CD4-positive, alpha-beta T cell (primary cell): ENCODE measurements around the gene RBFA. TPM values are rescaled to one million over a fixed set of nuclear protein-coding genes. Genes with fewer than 3 reads are reported as not detected.

ENCODE experiments used
- ATAC-seq: fragments of 200-7000 bp; cut with Tn5 transposase; one replicate; pipeline ENCODE4 v1.10.0; 2022; ENCODE audit warnings: mild to moderate bottlenecking; ENCODE audit not compliant: poor library complexity
- CTCF ChIA-PET: fragments of 350-600 bp; sonication (Branson Sonifier 250); formaldehyde crosslinking; loops from one replicate; lab custom pipeline; 2021; ENCODE audit warnings: antibody characterized with exemption, inconsistent platforms; lab: Charles Lee
- POLR2A ChIA-PET: fragments of 350-600 bp; sonication (Branson Sonifier 250); formaldehyde crosslinking; loops from one replicate; lab custom pipeline; 2021; ENCODE audit warnings: antibody characterized with exemption, inconsistent platforms; lab: Charles Lee
- DNase-seq, 14 experiments: peaks; one replicate each; pipeline ENCODE4 v3.0.0-alpha.2; 2013 to 2020; ENCODE audit warnings: mixed read lengths in 2 of 14
- H3K27ac ChIP-seq, 2 donors: one replicate each; pipeline versions ENCODE4 v1.5.1 to v1.7.0; 2013; ENCODE audit warnings: low read length in 2 of 2, low read depth in 1 of 2, mild to moderate bottlenecking in 1 of 2
- H3K27me3 ChIP-seq, 2 experiments: 1 replicate in 1 of 2; 2 replicates in 1 of 2; pipeline versions ENCODE4 v1.6.1 to v1.7.0; 2013; ENCODE audit warnings: low read length in 2 of 2, control low read depth in 1 of 2, mild to moderate bottlenecking in 1 of 2, moderate library complexity in 1 of 2; ENCODE audit not compliant: insufficient read depth in 2 of 2, control insufficient read depth in 1 of 2
- H3K36me3 ChIP-seq: one replicate; pipeline ENCODE4 v1.6.1; 2013; ENCODE audit warnings: low read length, control low read depth; ENCODE audit not compliant: insufficient read depth
- H3K4me1 ChIP-seq: one replicate; pipeline ENCODE4 v1.6.1; 2013; ENCODE audit warnings: low read length, control low read depth; ENCODE audit not compliant: insufficient read depth
- H3K4me3 ChIP-seq: one replicate; pipeline ENCODE4 v1.5.1; 2013; ENCODE audit warnings: mild to moderate bottlenecking, low read length, moderate library complexity
- H3K9me3 ChIP-seq, 2 experiments: 1 replicate in 1 of 2; 2 replicates in 1 of 2; pipeline versions ENCODE4 v1.6.1 to v1.7.0; 2013; ENCODE audit warnings: low read length in 2 of 2, mild to moderate bottlenecking in 2 of 2, control low read depth in 1 of 2, moderate library complexity in 1 of 2; ENCODE audit not compliant: control insufficient read depth in 1 of 2, insufficient read depth in 1 of 2
- H3K27ac Mint-ChIP-seq: one replicate; pipeline ENCODE4 v1.8.0; 2020; ENCODE audit warnings: mixed read lengths
- H3K27me3 Mint-ChIP-seq: one replicate; pipeline ENCODE4 v1.8.0; 2021; ENCODE audit warnings: mixed read lengths
- H3K36me3 Mint-ChIP-seq: one replicate; pipeline ENCODE4 v1.8.0; 2021; ENCODE audit warnings: low read depth, mixed read lengths
- H3K4me1 Mint-ChIP-seq: one replicate; pipeline ENCODE4 v1.8.0; 2021; ENCODE audit warnings: low read depth, mixed read lengths
- H3K4me3 Mint-ChIP-seq: one replicate; pipeline ENCODE4 v1.8.0; 2020; ENCODE audit warnings: mild to moderate bottlenecking, mixed read lengths
- H3K9me3 Mint-ChIP-seq: one replicate; pipeline ENCODE4 v1.8.0; 2020; ENCODE audit warnings: mixed read lengths
- intact Hi-C, 2 experiments: fragments of 100-400 bp; cut with DNase I in 1 of 2; cut with micrococcal nuclease in 1 of 2; formaldehyde crosslinking; loops; one replicate each; pipeline versions ENCODE4 v1.15.1 to v1.9.0; 2023 to 2025; cut with DNase I, micrococcal nuclease
- total RNA-seq, 174 experiments: library from RNA in 2 of 174; stranded (reverse) in 2 of 174; gene quantifications; one replicate each; pipeline ENCODE4 v1.2.3 and lab custom pipeline; 2021 to 2026
- TF ChIP-seq, protein P1 (sequence below): fragments of 200-600 bp; IDR thresholded peaks from one replicate; pipeline ENCODE4 v1.8.0; 2022; ENCODE audit warnings: antibody characterized with exemption, mild to moderate bottlenecking

Gene RBFA
- total RNA-seq, 2 experiments from 2014 or later = 11.2 to 12.3 TPM

DNA sequence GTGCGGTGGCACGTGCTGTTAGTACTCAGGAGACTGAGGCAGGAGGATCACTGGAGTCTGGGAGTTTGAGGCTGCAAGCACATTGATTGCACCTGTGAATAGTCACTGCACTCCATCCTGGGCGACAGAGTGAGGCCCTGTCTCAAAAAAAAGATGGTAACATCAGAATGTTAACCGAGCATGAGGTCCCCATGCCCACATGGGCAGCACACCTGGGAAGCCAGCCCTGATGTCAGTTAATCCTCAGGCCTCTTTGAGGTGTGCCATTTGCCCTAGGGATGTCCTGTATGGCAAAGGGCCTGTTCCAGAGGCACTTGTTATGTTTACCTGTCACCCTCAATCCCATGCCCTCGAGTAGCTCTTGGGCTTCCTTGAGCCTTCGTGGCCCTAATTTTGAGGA is 16.6 kb downstream of the RBFA start:
- no peak overlapping the region for H3K27ac ChIP-seq
- no peaks in the 10 kb centered on the region for H3K27me3 ChIP-seq
- intact Hi-C loops = no loop called here
- TF ChIP-seq, protein P1, sequence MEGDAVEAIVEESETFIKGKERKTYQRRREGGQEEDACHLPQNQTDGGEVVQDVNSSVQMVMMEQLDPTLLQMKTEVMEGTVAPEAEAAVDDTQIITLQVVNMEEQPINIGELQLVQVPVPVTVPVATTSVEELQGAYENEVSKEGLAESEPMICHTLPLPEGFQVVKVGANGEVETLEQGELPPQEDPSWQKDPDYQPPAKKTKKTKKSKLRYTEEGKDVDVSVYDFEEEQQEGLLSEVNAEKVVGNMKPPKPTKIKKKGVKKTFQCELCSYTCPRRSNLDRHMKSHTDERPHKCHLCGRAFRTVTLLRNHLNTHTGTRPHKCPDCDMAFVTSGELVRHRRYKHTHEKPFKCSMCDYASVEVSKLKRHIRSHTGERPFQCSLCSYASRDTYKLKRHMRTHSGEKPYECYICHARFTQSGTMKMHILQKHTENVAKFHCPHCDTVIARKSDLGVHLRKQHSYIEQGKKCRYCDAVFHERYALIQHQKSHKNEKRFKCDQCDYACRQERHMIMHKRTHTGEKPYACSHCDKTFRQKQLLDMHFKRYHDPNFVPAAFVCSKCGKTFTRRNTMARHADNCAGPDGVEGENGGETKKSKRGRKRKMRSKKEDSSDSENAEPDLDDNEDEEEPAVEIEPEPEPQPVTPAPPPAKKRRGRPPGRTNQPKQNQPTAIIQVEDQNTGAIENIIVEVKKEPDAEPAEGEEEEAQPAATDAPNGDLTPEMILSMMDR = no peak
- peaks cover 20% of the 10 kb centered on the region for H3K9me3 Mint-ChIP-seq
- H3K4me3 ChIP-seq = no peak overlapping the region
- H3K4me1 ChIP-seq = no peaks in the 10 kb centered on the region
- H3K4me1 Mint-ChIP-seq = no peaks in the 10 kb centered on the region
- no peak for ATAC-seq
- H3K9me3 ChIP-seq = peaks cover 23 to 39% of the 10 kb centered on the region in 2 experiments
- CTCF ChIA-PET = no interaction called here
- H3K27ac Mint-ChIP-seq = no peak overlapping the region
- no peak overlapping the region for H3K4me3 Mint-ChIP-seq
- no peaks in the 10 kb centered on the region for H3K36me3 ChIP-seq
- no peaks in the 10 kb centered on the region for H3K27me3 Mint-ChIP-seq
- POLR2A ChIA-PET = interaction anchor here (0.8 kb wide), 1 partner anchor 87 kb away, joined by 3 read pairs; no protein-coding TSS in a partner anchor
- peaks cover 51% of the 10 kb centered on the region for H3K36me3 Mint-ChIP-seq
- DNase-seq = no peak

DNA sequence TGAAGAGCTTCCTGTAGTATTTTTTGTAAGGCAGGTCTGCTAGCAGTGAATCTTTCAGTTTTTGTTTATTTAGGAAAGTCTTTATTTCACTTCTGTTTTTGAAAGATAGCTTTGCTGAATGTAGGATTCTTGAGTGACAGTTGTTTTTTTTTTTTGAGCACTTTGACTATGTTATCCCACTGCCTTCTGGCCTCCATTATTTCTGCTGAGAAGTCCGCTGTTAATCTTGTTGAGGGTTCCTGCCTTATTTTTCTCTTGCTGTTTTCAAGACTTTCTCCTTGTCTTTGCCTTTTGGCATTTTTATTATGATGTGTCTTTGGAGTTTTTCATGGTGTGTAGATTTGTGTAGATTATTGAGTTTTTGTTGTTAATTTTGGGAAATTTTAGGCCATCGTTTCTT is 21.9 kb downstream of the RBFA start:
- no peak overlapping the region for H3K4me3 Mint-ChIP-seq
- no peaks in the 10 kb centered on the region for H3K4me1 ChIP-seq
- H3K36me3 Mint-ChIP-seq = peaks cover 26% of the 10 kb centered on the region
- ChIA-PET CTCF (no interaction called here), POLR2A (no interaction called here)
- H3K27ac Mint-ChIP-seq = no peak overlapping the region
- H3K4me3 ChIP-seq = no peak overlapping the region
- peaks cover 45 to 49% of the 10 kb centered on the region in 2 experiments for H3K9me3 ChIP-seq
- no peaks in the 10 kb centered on the region for H3K4me1 Mint-ChIP-seq
- no peak for ATAC-seq
- TF ChIP-seq, protein P1 = no peak
- H3K27me3 ChIP-seq = no peaks in the 10 kb centered on the region
- H3K9me3 Mint-ChIP-seq = peaks cover 27% of the 10 kb centered on the region
- H3K27me3 Mint-ChIP-seq = no peaks in the 10 kb centered on the region
- no peak overlapping the region for H3K27ac ChIP-seq
- intact Hi-C loops = no loop called here
- no peaks in the 10 kb centered on the region for H3K36me3 ChIP-seq
- no peak for DNase-seq

DNA sequence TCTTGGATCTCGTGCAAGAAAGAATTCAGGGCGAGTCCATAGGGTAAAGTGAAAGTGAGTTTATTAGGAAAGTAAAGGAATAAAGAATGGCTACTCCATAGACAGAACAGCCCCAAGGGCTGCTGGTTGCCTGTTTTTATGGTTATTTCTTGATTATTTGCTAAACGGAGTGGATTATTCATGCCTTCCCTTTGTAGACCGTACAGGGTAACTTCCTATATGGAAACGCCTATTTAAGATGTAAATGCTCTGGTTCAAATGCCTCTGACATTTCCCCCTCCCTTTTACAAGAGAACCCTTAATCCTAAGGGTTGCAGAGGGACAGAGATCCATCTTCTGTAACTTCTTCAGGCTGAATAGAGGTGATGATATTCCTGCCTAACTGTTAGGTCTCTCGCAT is 25.7 kb downstream of the RBFA start:
- intact Hi-C loops = no loop called here
- no peaks in the 10 kb centered on the region for H3K27me3 ChIP-seq
- ATAC-seq = no peak
- H3K4me3 ChIP-seq = no peak overlapping the region
- no peak overlapping the region for H3K27ac ChIP-seq
- no peaks in the 10 kb centered on the region for H3K36me3 ChIP-seq
- Mint-ChIP-seq H3K4me3 (no peak overlapping the region), H3K4me1 (no peaks in the 10 kb centered on the region), H3K27me3 (no peaks in the 10 kb centered on the region), H3K27ac (no peak overlapping the region), H3K36me3 (no peaks in the 10 kb centered on the region), H3K9me3 (peaks cover 16% of the 10 kb centered on the region)
- TF ChIP-seq, protein P1 = no peak
- ChIA-PET POLR2A (no interaction called here), CTCF (no interaction called here)
- H3K9me3 ChIP-seq = peaks cover 26 to 45% of the 10 kb centered on the region in 2 experiments
- DNase-seq = no peak
- H3K4me1 ChIP-seq = no peaks in the 10 kb centered on the region
